ENCODE results near the gene TPP2.

Gene TPP2

GRCh38 chr13:102693250-102693649 is 96.5 kb downstream of the TPP2 start:
- Histone ChIP-seq H3K27me3 (ENCODE audit: control insufficient read depth, low read length) (peaks cover 16% of the 10 kb centered on the region; the same call in 1 of the 2 replicates), H3K9me3 (ENCODE audit: control insufficient read depth, insufficient read depth, low read length) (no peaks in the 10 kb centered on the region), H3K9me2 (replicated peaks; ENCODE audit: control insufficient read depth, low read length) (no peaks in the 10 kb centered on the region), H3F3A (ENCODE audit: control insufficient read depth, insufficient read depth) (no peaks in the 10 kb centered on the region), H3K27ac (ENCODE audit: low read depth, low read length) (no peak overlapping the region), H3K4me1 (ENCODE audit: control insufficient read depth, low read length) (no peaks in the 10 kb centered on the region), H3K36me3 (ENCODE audit: control insufficient read depth, low read length) (no peaks in the 10 kb centered on the region), H4K20me1 (ENCODE audit: control insufficient read depth, insufficient read depth, low read depth, low read length) (no peaks in the 10 kb centered on the region), H3K4me2 (ENCODE audit: low read length) (no peak overlapping the region), H3K4me3 (ENCODE audit: low read length) (no peak overlapping the region), H3K79me2 (ENCODE audit: control insufficient read depth, low read length) (no peaks in the 10 kb centered on the region)
- TF ChIP-seq EZH2phosphoT487 (IDR thresholded peaks at IDR 0.05; ENCODE audit: borderline replicate concordance, low read length) (no peak), CTCF (IDR thresholded peaks at IDR 0.05; ENCODE audit: low read depth, low read length, poor library complexity, severe bottlenecking) (no peak)

GRCh38 chr13:102693776-102694175 is 97.0 kb downstream of the TPP2 start:
- no peaks in the 10 kb centered on the region for H3K9me3 ChIP-seq (ENCODE audit: control insufficient read depth, insufficient read depth, low read length)
- H3K79me2 ChIP-seq (ENCODE audit: control insufficient read depth, low read length) = no peaks in the 10 kb centered on the region
- no peak overlapping the region for H3K27ac ChIP-seq (ENCODE audit: low read depth, low read length)
- no peaks in the 10 kb centered on the region for H3K4me1 ChIP-seq (ENCODE audit: control insufficient read depth, low read length)
- H3K4me2 ChIP-seq (ENCODE audit: low read length) = no peak overlapping the region
- H3F3A ChIP-seq (ENCODE audit: control insufficient read depth, insufficient read depth) = no peaks in the 10 kb centered on the region
- no peaks in the 10 kb centered on the region for H4K20me1 ChIP-seq (ENCODE audit: control insufficient read depth, insufficient read depth, low read depth, low read length)
- TF ChIP-seq EZH2phosphoT487 (IDR thresholded peaks at IDR 0.05; ENCODE audit: borderline replicate concordance, low read length) (no peak), CTCF (IDR thresholded peaks at IDR 0.05; ENCODE audit: low read depth, low read length, poor library complexity, severe bottlenecking) (no peak)
- no peak overlapping the region for H3K4me3 ChIP-seq (ENCODE audit: low read length)
- no peaks in the 10 kb centered on the region for H3K9me2 ChIP-seq (replicated peaks; ENCODE audit: control insufficient read depth, low read length)
- peaks cover 16% of the 10 kb centered on the region; the same call in 1 of the 2 replicates for H3K27me3 ChIP-seq (ENCODE audit: control insufficient read depth, low read length)
- no peaks in the 10 kb centered on the region for H3K36me3 ChIP-seq (ENCODE audit: control insufficient read depth, low read length)

GRCh38 chr13:102694937-102695336 is 98.2 kb downstream of the TPP2 start, which contains the start of gene METTL21C:
TSS of gene METTL21C (minus strand) at chr13:102695044. CDS start at chr13:102694498, 546 bp downstream.
- H3K9me3 ChIP-seq (ENCODE audit: control insufficient read depth, insufficient read depth, low read length) = no peaks in the 10 kb centered on the region
- H3K36me3 ChIP-seq (ENCODE audit: control insufficient read depth, low read length) = no peaks in the 10 kb centered on the region
- no peak within 1 kb of the TSS for H3K4me3 ChIP-seq (ENCODE audit: low read length)
- no peak within 1 kb of the TSS for H3K27ac ChIP-seq (ENCODE audit: low read depth, low read length)
- peaks cover 16% of the 10 kb centered on the region; the same call in 1 of the 2 replicates for H3K27me3 ChIP-seq (ENCODE audit: control insufficient read depth, low read length)
- H3K4me1 ChIP-seq (ENCODE audit: control insufficient read depth, low read length) = no peaks in the 10 kb centered on the region
- H3K4me2 ChIP-seq (ENCODE audit: low read length) = no peak within 1 kb of the TSS
- H3K9me2 ChIP-seq (replicated peaks; ENCODE audit: control insufficient read depth, low read length) = no peaks in the 10 kb centered on the region
- TF ChIP-seq CTCF (IDR thresholded peaks at IDR 0.05; ENCODE audit: low read depth, low read length, poor library complexity, severe bottlenecking) (no peak), EZH2phosphoT487 (IDR thresholded peaks at IDR 0.05; ENCODE audit: borderline replicate concordance, low read length) (no peak)
- H4K20me1 ChIP-seq (ENCODE audit: control insufficient read depth, insufficient read depth, low read depth, low read length) = no peaks in the 10 kb centered on the region
- no peaks in the 10 kb centered on the region for H3F3A ChIP-seq (ENCODE audit: control insufficient read depth, insufficient read depth)
- H3K79me2 ChIP-seq (ENCODE audit: control insufficient read depth, low read length) = no peaks in the 10 kb centered on the region

Measured in DOHH2 (cell line).